ENCODE results near the gene CLSTN2.
"Not testable (repeated sequence)": the region's sequence is repeated elsewhere in the genome, so short reads cannot be mapped to it uniquely, and the experiment has no call there.

The CLSTN2 gene

GRCh38 chr3:140391061-140391460 lies 456.1 kb downstream of the CLSTN2 start:
- no peak for DNase-seq

GRCh38 chr3:140394488-140395133 lies 459.6 kb downstream of the CLSTN2 start:
- no peak for DNase-seq

- DNase-seq = no peak
Measured at GRCh38 chr3:140395134-140396075, 460.4 kb downstream of the CLSTN2 start.

- no peak for DNase-seq
Measured at GRCh38 chr3:140396110-140396509, 461.1 kb downstream of the CLSTN2 start.

GRCh38 chr3:140397847-140398246 lies 462.9 kb downstream of the CLSTN2 start:
- no peak for DNase-seq

DNA sequence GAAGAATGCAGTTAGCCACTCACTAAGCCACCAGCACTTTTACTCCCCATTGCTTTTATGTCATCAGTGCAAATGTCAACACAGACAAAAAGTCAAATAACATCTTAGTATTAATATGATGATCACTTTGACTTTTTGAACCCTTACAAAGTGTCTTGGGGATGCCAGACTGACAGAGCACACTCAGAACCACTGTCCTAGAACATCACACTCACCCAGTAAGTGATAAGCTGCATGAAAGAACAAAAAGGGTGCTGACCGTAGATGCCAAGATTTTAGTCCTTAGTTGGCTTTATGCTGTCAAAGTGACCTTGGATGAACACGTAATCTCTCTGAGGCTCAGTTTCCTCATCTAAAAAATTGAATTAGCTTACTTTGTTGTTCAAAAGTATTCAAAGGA lies 463.4 kb downstream of the CLSTN2 start:
- DNase-seq = no peak

GRCh38 chr3:140399871-140400270 lies 464.9 kb downstream of the CLSTN2 start:
- no peak for DNase-seq

DNA sequence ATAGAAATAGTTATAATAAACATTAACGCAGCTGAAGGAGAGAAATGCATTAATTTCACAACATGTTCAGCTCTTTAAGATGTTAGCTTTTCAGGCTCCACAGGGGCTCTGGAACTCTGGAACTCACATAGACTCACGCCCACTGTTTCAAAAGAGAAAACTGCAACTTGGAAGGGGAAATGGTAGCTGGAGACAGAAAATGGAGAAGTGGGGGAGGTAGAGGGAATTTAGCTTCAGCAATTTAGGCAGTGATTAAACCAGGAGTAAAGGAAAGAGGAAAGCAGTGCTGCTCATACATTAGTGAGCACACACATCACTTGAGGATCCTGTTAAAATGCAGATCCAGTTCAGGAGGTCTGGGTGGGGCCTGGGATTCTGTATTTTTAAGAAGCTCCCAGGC lies 468.1 kb downstream of the CLSTN2 start:
- no peak for DNase-seq

GRCh38 chr3:140403608-140404007 lies 468.6 kb downstream of the CLSTN2 start:
- no peak for DNase-seq

GRCh38 chr3:140406655-140407054 lies 471.7 kb downstream of the CLSTN2 start:
- no peak for DNase-seq

- DNase-seq = no peak
Measured at GRCh38 chr3:140408252-140408651, 473.3 kb downstream of the CLSTN2 start.

- DNase-seq = no peak
Measured at GRCh38 chr3:140416666-140417065, 481.7 kb downstream of the CLSTN2 start.

- DNase-seq = no peak
Measured at GRCh38 chr3:140420621-140421357, 485.8 kb downstream of the CLSTN2 start.

DNA sequence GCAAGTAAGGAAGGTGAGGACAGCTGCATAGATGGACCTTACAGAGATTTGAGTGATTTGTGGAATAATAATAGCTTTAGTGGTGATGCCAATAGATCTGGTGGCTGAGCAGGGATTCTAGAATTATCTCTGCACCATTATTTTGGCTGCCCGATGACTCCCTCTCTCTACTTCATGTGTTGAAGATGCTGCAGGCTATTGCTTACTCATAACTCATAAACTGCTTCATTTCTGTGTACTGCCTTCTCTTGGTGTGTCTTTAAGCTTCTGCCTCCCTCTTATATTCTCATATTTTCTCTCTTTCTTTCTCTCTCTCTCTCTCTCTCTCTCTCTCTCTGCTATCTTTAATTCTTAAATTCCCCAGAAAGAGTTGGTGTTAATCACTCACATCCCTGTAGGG lies 486.9 kb downstream of the CLSTN2 start:
- no peak for DNase-seq

DNA sequence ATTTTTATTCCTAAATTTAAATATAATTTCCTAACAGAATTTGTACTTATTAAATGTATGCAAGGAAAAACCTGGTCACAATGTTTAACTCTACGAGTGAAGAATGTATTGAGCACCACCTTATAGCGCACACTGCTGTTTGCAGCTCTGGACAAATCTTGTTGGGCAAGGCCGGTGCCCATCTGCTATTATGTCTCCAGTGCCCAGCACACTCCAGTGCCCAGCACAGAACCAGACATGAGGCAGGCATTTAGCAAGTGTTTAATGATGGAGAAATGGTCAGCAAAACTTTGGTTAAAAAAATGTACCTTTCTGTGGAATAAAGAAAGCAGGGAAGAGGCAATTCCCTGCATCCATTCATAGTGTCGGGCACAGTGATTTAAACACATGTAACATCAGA lies 488.2 kb downstream of the CLSTN2 start:
- no peak for DNase-seq

DNA sequence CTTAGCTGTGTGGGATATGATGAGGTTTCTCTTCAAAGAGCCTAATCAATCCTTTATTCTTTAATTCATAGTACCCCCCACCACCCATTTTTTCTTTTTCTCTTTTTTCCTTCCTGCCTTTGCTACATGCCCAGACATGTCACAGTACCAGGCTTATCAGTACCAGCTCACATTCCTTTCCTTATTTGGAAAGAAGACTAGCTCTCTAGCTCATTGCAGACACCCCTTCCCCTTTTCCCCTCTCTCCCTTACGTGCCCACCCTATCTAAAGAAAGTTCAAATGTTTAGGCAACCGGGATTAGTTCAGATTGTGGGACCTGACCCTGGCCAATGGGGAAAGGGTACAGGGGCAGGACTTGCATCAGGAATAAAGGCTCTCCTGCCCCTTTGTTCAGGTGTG lies 488.6 kb downstream of the CLSTN2 start:
- not testable (repeated sequence) for DNase-seq

- DNase-seq = no peak
Measured at GRCh38 chr3:140424211-140424610, 489.2 kb downstream of the CLSTN2 start.

DNA sequence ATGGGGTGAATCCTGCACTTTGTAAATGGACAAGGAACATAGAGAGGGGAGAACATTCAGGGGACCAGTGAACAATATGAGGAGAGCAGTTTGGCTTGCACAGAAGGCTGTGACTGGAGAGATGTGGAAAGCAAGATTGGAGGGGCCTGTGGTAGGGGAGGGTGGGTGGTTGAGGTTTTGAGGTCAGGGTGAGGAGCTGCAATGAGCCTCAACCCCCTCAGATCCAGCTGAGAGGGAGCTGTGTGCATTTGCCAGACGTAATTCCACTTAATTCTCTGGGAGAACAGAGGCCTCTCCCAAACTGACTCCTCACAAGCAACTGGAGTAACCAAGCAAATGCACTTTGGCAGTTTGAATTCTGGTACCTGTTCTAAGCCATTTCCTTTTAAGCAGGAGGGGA lies 489.7 kb downstream of the CLSTN2 start:
- DNase-seq = no peak

DNA sequence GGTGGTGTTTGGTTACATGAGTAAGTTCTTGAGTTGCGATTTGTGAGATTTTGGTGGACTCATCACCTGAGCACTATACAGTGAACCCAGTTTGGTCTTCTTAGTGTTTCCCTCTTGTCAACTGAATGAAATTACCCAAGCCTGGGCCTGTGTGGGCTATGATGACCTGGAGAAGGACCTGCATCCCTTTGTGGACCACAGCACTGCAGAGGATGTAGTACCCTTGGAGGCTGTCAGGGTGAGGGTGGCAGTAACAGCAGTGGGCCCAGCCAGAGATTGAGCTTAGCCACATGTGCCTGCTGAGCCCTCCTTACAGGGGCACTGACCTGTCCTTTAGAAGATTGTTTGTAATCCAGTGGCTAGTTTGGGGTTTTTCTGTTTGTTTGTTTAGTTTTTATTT lies 492.8 kb downstream of the CLSTN2 start:
- no peak for DNase-seq

- no peak for DNase-seq
Measured at GRCh38 chr3:140428380-140428779, 493.4 kb downstream of the CLSTN2 start.

DNA sequence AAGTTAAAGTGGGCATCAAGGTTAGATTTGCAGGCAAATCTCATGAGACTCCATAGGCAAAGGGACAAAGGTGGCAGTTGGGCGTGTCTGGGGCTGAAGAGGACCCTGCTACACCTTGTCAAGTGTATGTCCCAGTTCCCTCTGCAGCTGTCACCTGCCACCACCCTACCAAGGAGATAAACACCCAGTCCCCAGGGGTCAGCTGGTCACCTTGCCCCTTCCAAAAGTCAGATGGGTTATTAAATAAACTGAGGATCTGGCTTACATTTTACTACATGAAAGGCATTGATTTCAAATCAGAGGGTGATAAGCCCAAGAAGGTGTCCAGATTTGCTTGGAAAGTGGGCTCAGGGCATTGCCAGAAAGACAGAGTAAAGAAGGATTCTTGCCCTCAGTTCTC lies 494.8 kb downstream of the CLSTN2 start:
- DNase-seq = no peak

- no peak for DNase-seq
Measured at GRCh38 chr3:140430494-140430893, 495.5 kb downstream of the CLSTN2 start.

- DNase-seq = no peak
Measured at GRCh38 chr3:140432229-140432669, 497.3 kb downstream of the CLSTN2 start.
